SU-DHL-6 (cell line): Measurements from ENCODE around the gene FKBP1A.

Source experiments
- CTCF ChIP-seq: fragments of 200-600 bp; sonication (generic); IDR thresholded peaks from one replicate; pipeline ENCODE4 v1.5.1; 2017; ENCODE audit warnings: antibody characterized with exemption, mild to moderate bottlenecking, low read length, moderate library complexity; ENCODE audit not compliant: insufficient read depth, poor library complexity, severe bottlenecking
- EZH2phosphoT487 ChIP-seq: fragments of 200-600 bp; sonication (generic), shearing (Covaris generic); conservative IDR thresholded peaks from 2 replicates; pipeline ENCODE4 v1.6.1; 2018; ENCODE audit warnings: mild to moderate bottlenecking, antibody characterized with exemption, low read length, moderate library complexity, mixed read lengths

DNA sequence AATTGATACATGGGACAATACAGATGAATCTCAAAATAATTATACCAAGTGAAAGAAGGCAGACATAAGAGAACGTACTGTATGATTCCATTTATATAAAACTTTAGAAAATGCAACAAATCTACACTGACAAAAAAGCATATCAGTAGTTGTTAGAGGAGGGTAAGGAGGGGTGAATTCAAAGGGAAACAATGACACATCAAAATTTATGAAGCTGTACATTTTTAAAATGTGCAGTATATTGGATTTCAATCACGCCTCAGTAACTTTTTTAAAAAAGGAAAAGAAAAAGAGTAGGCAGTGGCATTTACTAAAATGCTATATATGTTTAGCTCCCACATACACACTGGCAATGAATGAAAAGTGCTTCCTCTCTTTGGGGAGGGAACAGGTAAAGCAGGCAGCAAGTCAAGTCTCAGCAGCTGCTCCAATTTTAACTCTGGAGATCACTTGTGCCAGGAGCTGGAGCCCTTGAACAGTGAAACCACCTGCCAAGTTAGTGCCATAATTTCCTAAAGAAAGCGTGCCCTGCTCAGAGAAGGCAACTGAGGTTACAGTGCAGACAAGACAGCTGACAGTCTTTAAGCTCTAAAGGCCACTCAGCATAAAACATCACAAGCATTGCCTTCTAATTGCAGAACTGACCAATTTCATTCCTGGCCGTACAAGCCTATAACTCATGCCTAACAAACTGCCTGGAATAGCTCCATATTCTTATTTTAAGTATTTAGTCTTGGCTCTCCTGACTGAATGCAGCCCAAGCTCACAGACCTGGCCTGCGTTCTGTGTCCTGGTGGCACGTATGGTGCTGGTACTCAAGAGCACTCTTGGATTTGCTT, 10.9 kb downstream of the FKBP1A start:
- TF ChIP-seq CTCF (no peak), EZH2phosphoT487 (no peak)
